K562 (cell line): ENCODE measurements around the gene SLC34A3. TPM values are rescaled to one million over a fixed set of nuclear protein-coding genes. Genes with fewer than 3 reads are reported as not detected.

Experiments
- ATAC-seq: fragments of 200-7000 bp; cut with Tn5 transposase; 3 replicates; pipeline ENCODE4 v1.9.1; 2020; ENCODE audit warnings: moderate library complexity
- BruUV-seq: library from RNA; stranded (reverse); fragments of 400-500 nt; replicated peaks from 2 replicates; lab custom pipeline; 2021; lab: Mats Ljungman, UMichigan
- CTCF ChIA-PET: fragments of 300-600 bp; formaldehyde crosslinking; extraction: SDS; loops from one replicate; lab custom pipeline; 2021; ENCODE audit warnings: low intra/inter-chr PET ratio; lab: Yijun Ruan, JAX
- POLR2A ChIA-PET: fragments of 300-600, 350-650 bp; sonication (Branson Sonifier 250); formaldehyde crosslinking; extraction: SDS; loops from one replicate; lab custom pipeline; 2021; ENCODE audit warnings: antibody characterized with exemption, inconsistent platforms; lab: Yijun Ruan, JAX
- DNase-seq, 4 experiments: peaks; one replicate each; pipeline versions ENCODE4 v3.0.0 to v3.0.0-alpha.2; 2011 to 2018; ENCODE audit warnings: low spot score in 3 of 4, mixed read lengths in 3 of 4; ENCODE audit errors: extremely low read depth in 1 of 4
- FAIRE-seq: peaks from 2 replicates; lab custom pipeline; 2011; peaks lifted over from hg19 to GRCh38; lab: Jason Lieb, UNC
- H2AFZ ChIP-seq: 2 replicates; pipeline ENCODE4 v1.6.0; 2011; ENCODE audit warnings: low read depth, low read length, control low read depth, inconsistent platforms
- H3K27ac ChIP-seq: fragments of 200-600 bp; 3 replicates; pipeline ENCODE4 v1.8.0; 2011; ENCODE audit warnings: low read depth, mild to moderate bottlenecking, control low read depth, inconsistent platforms, low read length, moderate library complexity, mixed read lengths; ENCODE audit errors: extremely low read depth
- H3K27me3 ChIP-seq, 2 experiments: fragments of 300-600 bp in 1 of 2; 2 replicates in 1 of 2; 3 replicates in 1 of 2; pipeline versions ENCODE4 v1.6.0 to v1.8.0; 2011; ENCODE audit warnings: inconsistent platforms in 2 of 2, low read length in 2 of 2, mild to moderate bottlenecking in 1 of 2, mixed read lengths in 1 of 2, moderate library complexity in 1 of 2; ENCODE audit not compliant: control insufficient read depth in 2 of 2, insufficient read depth in 2 of 2
- H3K36me3 ChIP-seq: fragments of 300-600 bp; 3 replicates; pipeline ENCODE4 v1.8.0; 2011; ENCODE audit warnings: mild to moderate bottlenecking, low read length, inconsistent platforms; ENCODE audit not compliant: control insufficient read depth, insufficient read depth
- H3K4me1 ChIP-seq, 2 experiments: fragments of 200-600 bp in 1 of 2; replicated peaks in 1 of 2; 2 replicates in 1 of 2; 3 replicates in 1 of 2; pipeline versions ENCODE4 v1.5.1 to v1.8.0; 2011; ENCODE audit warnings: inconsistent platforms in 2 of 2, low read length in 2 of 2, mild to moderate bottlenecking in 1 of 2, mixed read lengths in 1 of 2, moderate library complexity in 1 of 2; ENCODE audit not compliant: control insufficient read depth in 2 of 2, insufficient read depth in 2 of 2
- H3K4me2 ChIP-seq: 2 replicates; pipeline ENCODE4 v1.6.1; 2011; ENCODE audit warnings: low read length, control low read depth, inconsistent platforms, mixed read lengths; ENCODE audit not compliant: insufficient read depth
- H3K4me3 ChIP-seq: fragments of 200-600 bp; sonication (generic), shearing (Covaris generic); 2 replicates; pipeline ENCODE4 v1.5.1; 2016; ENCODE audit warnings: control low read depth, inconsistent platforms
- H3K79me2 ChIP-seq: fragments of 200-600 bp; 3 replicates; pipeline ENCODE4 v1.8.0; 2011; ENCODE audit warnings: low read length, inconsistent platforms; ENCODE audit not compliant: control insufficient read depth, insufficient read depth
- H3K9ac ChIP-seq, 2 experiments: 2 replicates each; pipeline versions ENCODE4 v1.6.0 to v1.6.1; 2011; ENCODE audit warnings: low read depth in 2 of 2, low read length in 2 of 2, control low read depth in 1 of 2, inconsistent platforms in 1 of 2, mild to moderate bottlenecking in 1 of 2, mixed read lengths in 1 of 2; ENCODE audit not compliant: insufficient read depth in 1 of 2
- H3K9me1 ChIP-seq: one replicate; pipeline ENCODE4 v1.6.0; 2011; ENCODE audit warnings: inconsistent platforms, mild to moderate bottlenecking, low read length, moderate library complexity; ENCODE audit not compliant: control insufficient read depth, insufficient read depth
- H3K9me3 ChIP-seq: replicated peaks from 2 replicates; pipeline ENCODE4 v1.5.1; 2011; ENCODE audit warnings: low read depth, low read length, inconsistent platforms; ENCODE audit not compliant: control insufficient read depth, insufficient read depth
- H4K20me1 ChIP-seq: replicated peaks from 2 replicates; pipeline ENCODE4 v1.6.1; 2011; ENCODE audit warnings: low read length, inconsistent platforms, mixed read lengths; ENCODE audit not compliant: control insufficient read depth, insufficient read depth
- ERF ChIP-seq: fragments of 450-650 bp; formaldehyde crosslinking; IDR thresholded peaks from 2 replicates; pipeline ENCODE4 v1.4.0; 2020; ENCODE audit warnings: mild to moderate bottlenecking, mixed read lengths
- FOXM1 ChIP-seq, 2 experiments: fragments of 450-650 bp in 1 of 2; sonication (generic) in 1 of 2; formaldehyde crosslinking in 1 of 2; IDR thresholded peaks; 2 replicates each; pipeline versions ENCODE4 v1.6.1 to v1.9.0; 2017 to 2022; ENCODE audit warnings: low read depth in 2 of 2, mild to moderate bottlenecking in 2 of 2, missing genetic modification reagents in 1 of 2, moderate library complexity in 1 of 2
- GATAD2B ChIP-seq: fragments of 450-650 bp; IDR thresholded peaks from 2 replicates; pipeline ENCODE4 v1.6.1; 2017; ENCODE audit warnings: mild to moderate bottlenecking, borderline replicate concordance
- HES1 ChIP-seq: fragments of 450-650 bp; IDR thresholded peaks from 2 replicates; pipeline ENCODE4 v1.6.1; 2016; ENCODE audit warnings: low read depth, mild to moderate bottlenecking, moderate library complexity
- LEF1 ChIP-seq: fragments of 450-650 bp; IDR thresholded peaks from 2 replicates; pipeline ENCODE4 v1.6.1; 2016; ENCODE audit warnings: mild to moderate bottlenecking
- REST ChIP-seq, 2 experiments: fragments of 450-650 bp; formaldehyde crosslinking in 1 of 2; IDR thresholded peaks; 2 replicates each; pipeline versions ENCODE4 v1.4.0 to v1.6.1; 2014 to 2020; ENCODE audit warnings: mild to moderate bottlenecking in 2 of 2, borderline replicate concordance in 1 of 2, low read depth in 1 of 2
- SMARCC2 ChIP-seq: fragments of 450-650 bp; IDR thresholded peaks from 2 replicates; pipeline ENCODE4 v1.6.1; 2017; ENCODE audit warnings: antibody characterized with exemption, moderate library complexity, mild to moderate bottlenecking, low read depth
- TCF3 ChIP-seq: sonication (generic); formaldehyde crosslinking; IDR thresholded peaks from 2 replicates; pipeline ENCODE4 v1.4.0; 2020; ENCODE audit warnings: mild to moderate bottlenecking, missing genetic modification reagents
- ZBTB12 ChIP-seq: fragments of 250-450 bp; sonication (Bioruptor Pico); IDR thresholded peaks from 2 replicates; pipeline ENCODE4 v1.4.0; 2020
- ZKSCAN1 ChIP-seq: fragments of 150-350 bp; IDR thresholded peaks from 2 replicates; pipeline ENCODE4 v1.6.1; 2016; ENCODE audit warnings: low read depth, low read length
- ZNF79 ChIP-seq: fragments of 250-450 bp; sonication (Bioruptor Pico); IDR thresholded peaks from 2 replicates; pipeline ENCODE4 v1.4.0; 2020; ENCODE audit warnings: low read depth, mild to moderate bottlenecking, moderate library complexity
- WGBS: fragments of 100-300 bp; shearing (Covaris generic); methylation state at CpG from one replicate; pipeline ENCODE4 v1.1.6; 2016; ENCODE audit warnings: low coverage, mixed read lengths; ENCODE audit not compliant: insufficient coverage; ENCODE audit errors: missing lambda C conversion rate; 5-methylcytosine and 5-hydroxymethylcytosine counted together
- in situ Hi-C: fragments of 300-500 bp; cut with MboI; formaldehyde crosslinking; loops from 4 replicates; pipeline ENCODE4 v1.15.0; 2018; ENCODE audit warnings: inconsistent platforms, mixed read lengths
- intact Hi-C: fragments of 100-400 bp; cut with micrococcal nuclease; formaldehyde crosslinking; loops from 2 replicates; pipeline ENCODE4 v1.14.2; 2022
- polyA plus RNA-seq, 8 experiments: library from polyadenylated mRNA; depleted of rRNA in 4 of 8; stranded (reverse) in 5 of 8; unstranded in 3 of 8; fragments of >200 nt; fragmentation: Nextera tagmentation in 2 of 8; fragmentation: Illumina TruSeq in 1 of 8; extraction: Ambion mirVana in 2 of 8; extraction: Trizol in 1 of 8; gene quantifications; 2 replicates each; pipeline versions ENCODE4 v1.2.1 to v1.2.3, GENCODE V29; 2011 to 2014; ENCODE audit warnings: inconsistent platforms in 1 of 8, missing spikeins in 1 of 8
- total RNA-seq, 7 experiments: library from RNA; depleted of rRNA in 6 of 7; stranded (reverse); fragments of >200 nt in 6 of 7; fragmentation: Illumina TruSeq in 2 of 7; extraction: Trizol in 2 of 7; gene quantifications; 2 replicates each; pipeline versions ENCODE4 v1.2.1 to v1.2.3, GENCODE V29; 2011 to 2021; ENCODE audit warnings: low replicate concordance in 1 of 7

Gene SLC34A3
- total and polyA plus RNA-seq, 9 of the 15 experiments (the other 6 are each of a cell fraction or from before 2014, with no cell fraction given) = not detected

GRCh38 chr9:137218754-137219271 is 11.9 kb upstream of the SLC34A3 start:
- Histone ChIP-seq H2AFZ (no peak overlapping the region), H3K9me3 (no peaks in the 10 kb centered on the region), H3K4me3 (no peak overlapping the region), H4K20me1 (no peaks in the 10 kb centered on the region), H3K9me1 (no peaks in the 10 kb centered on the region), H3K4me1 (peaks cover 34 to 89% of the 10 kb centered on the region in 2 experiments), H3K36me3 (peaks cover 32% of the 10 kb centered on the region; the same call in 1 of the 3 replicates), H3K9ac (peak overlapping the region; percentile 76 to 92), H3K79me2 (peaks cover 18% of the 10 kb centered on the region; the same call in 2 of the 3 replicates), H3K27me3 (no peaks in the 10 kb centered on the region), H3K4me2 (peak overlapping the region; percentile 69), H3K27ac (peak overlapping the region; percentile 72)
- in situ Hi-C loops (no loop called here), intact Hi-C loops (loop anchor here (2.0 kb wide), 1 partner anchor 18 kb away; the partner anchor contains the start of gene TPRN)
- peak; percentile 82 for ATAC-seq
- under 1% methylated on average over 12 of the region's 12 CpGs for WGBS
- DNase-seq = peak; percentile 59 to 95 (median 77)
- ChIA-PET POLR2A (interaction anchor here (0.7 to 2.1 kb wide), 11 partner anchors 9 to 223 kb away, joined by 3 to 13 read pairs (median 5); partner anchors contain the start of genes CLIC3, TPRN and TUBB4B), CTCF (no interaction called here)
- BruUV-seq = no TSS peak
- FAIRE-seq = peak; percentile 100
- TF ChIP-seq SMARCC2 (0 out of 2 replicates have a peak, but pooled peaks have one; percentile 53), ZNF79 (CRISPR knock-in tag) (no peak), FOXM1 (IDR thresholded peaks at IDR 0.05; ENCODE audit: low read depth) (no peak), FOXM1 (CRISPR knock-in tag; IDR thresholded peaks at IDR 0.05; ENCODE audit: low read depth) (no peak), ZBTB12 (CRISPR knock-in tag) (0 out of 2 replicates have a peak, but pooled peaks have one; percentile 25), GATAD2B (0 out of 2 replicates have a peak, but pooled peaks have one; percentile 60), TCF3 (CRISPR knock-in tag) (peak; percentile 71), ERF (CRISPR knock-in tag) (peak; percentile 91), HES1 (no peak), LEF1 (peak; percentile 74; the same call in 1 of the 2 replicates), ZKSCAN1 (0 out of 2 replicates have a peak, but pooled peaks have one; percentile 57), REST (IDR thresholded peaks at IDR 0.05; ENCODE audit: borderline replicate concordance) (peak; percentile 37), REST (CRISPR knock-in tag; IDR thresholded peaks at IDR 0.05; ENCODE audit: low read depth) (0 out of 2 replicates have a peak, but pooled peaks have one; percentile 34)
